ENCODE data around the gene TAS2R60.
"Not testable (repeated sequence)": the region's sequence is repeated elsewhere in the genome, so short reads cannot be mapped to it uniquely, and the experiment has no call there.

TAS2R60 gene

GRCh38 chr7:143443153-143443552 is at the start of gene TAS2R60:
TAS2R60 (plus strand) TSS chr7:143443453; CDS start chr7:143443453, 0 bp downstream.
- DNase-seq (ENCODE audit: low spot score) = no peak

GRCh38 chr7:143394068-143394467 is 49.2 kb upstream of the TAS2R60 start:
- no peak for DNase-seq (ENCODE audit: low spot score)

- DNase-seq (ENCODE audit: low spot score) = no peak
Observed at GRCh38 chr7:143394777-143395176, 48.5 kb upstream of the TAS2R60 start.

GRCh38 chr7:143395187-143396149 is 47.8 kb upstream of the TAS2R60 start:
- no peak for DNase-seq (ENCODE audit: low spot score)

GRCh38 chr7:143396182-143396581 is 47.1 kb upstream of the TAS2R60 start:
- DNase-seq (ENCODE audit: low spot score) = no peak

- no peak for DNase-seq (ENCODE audit: low spot score)
Observed at GRCh38 chr7:143396625-143397556, 46.4 kb upstream of the TAS2R60 start.

GRCh38 chr7:143397710-143398530 is 45.3 kb upstream of the TAS2R60 start:
- no peak for DNase-seq (ENCODE audit: low spot score)

GRCh38 chr7:143398616-143399015 is 44.6 kb upstream of the TAS2R60 start:
- no peak for DNase-seq (ENCODE audit: low spot score)

- DNase-seq (ENCODE audit: low spot score) = no peak
Observed at GRCh38 chr7:143399151-143399550, 44.1 kb upstream of the TAS2R60 start.

- no peak for DNase-seq (ENCODE audit: low spot score)
Observed at GRCh38 chr7:143399642-143400041, 43.6 kb upstream of the TAS2R60 start.

GRCh38 chr7:143401265-143401664 is 42.0 kb upstream of the TAS2R60 start:
- no peak for DNase-seq (ENCODE audit: low spot score)

- not testable (repeated sequence) for DNase-seq (ENCODE audit: low spot score)
Observed at GRCh38 chr7:143402233-143402632, 41.0 kb upstream of the TAS2R60 start.

GRCh38 chr7:143405173-143406001 is 37.9 kb upstream of the TAS2R60 start:
- no peak for DNase-seq (ENCODE audit: low spot score)

- DNase-seq (ENCODE audit: low spot score) = no peak
Observed at GRCh38 chr7:143406002-143406357, 37.3 kb upstream of the TAS2R60 start.

GRCh38 chr7:143407287-143408251 is 35.7 kb upstream of the TAS2R60 start:
- DNase-seq (ENCODE audit: low spot score) = no peak

GRCh38 chr7:143408252-143408685 is 35.0 kb upstream of the TAS2R60 start:
- DNase-seq (ENCODE audit: low spot score) = no peak

GRCh38 chr7:143408686-143409561 is 34.3 kb upstream of the TAS2R60 start, which contains the start of gene EPHA1:
EPHA1 (minus strand) TSS chr7:143408856; CDS start chr7:143408805, 51 bp downstream.
- no peak for DNase-seq (ENCODE audit: low spot score)

GRCh38 chr7:143410521-143411004 is 32.7 kb upstream of the TAS2R60 start:
- DNase-seq (ENCODE audit: low spot score) = no peak

All from hepatic stellate cell (primary cell).